Muscle layer of colon (tissue), 2 donors: ENCODE measurements around the gene KAZN.

Experiments
- H3K27ac ChIP-seq: one replicate; pipeline ENCODE4 v1.7.0; 2013; ENCODE audit warnings: low read depth, mild to moderate bottlenecking, low read length, moderate library complexity
- H3K27me3 ChIP-seq, 2 donors: one replicate each; pipeline ENCODE4 v1.7.0; 2013; ENCODE audit warnings: low read length in 2 of 2, mild to moderate bottlenecking in 2 of 2; ENCODE audit not compliant: insufficient read depth in 2 of 2, control insufficient read depth in 1 of 2
- H3K36me3 ChIP-seq: one replicate; pipeline ENCODE4 v1.7.0; 2013; ENCODE audit warnings: mild to moderate bottlenecking, low read length; ENCODE audit not compliant: insufficient read depth
- H3K4me1 ChIP-seq: one replicate; pipeline ENCODE4 v1.7.0; 2013; ENCODE audit warnings: mild to moderate bottlenecking, low read length; ENCODE audit not compliant: insufficient read depth
- H3K4me3 ChIP-seq, 2 donors: one replicate each; pipeline ENCODE4 v1.7.0; 2013; ENCODE audit warnings: low read length in 2 of 2, low read depth in 1 of 2, mild to moderate bottlenecking in 1 of 2, moderate library complexity in 1 of 2
- H3K9ac ChIP-seq: one replicate; pipeline ENCODE4 v1.7.0; 2013; ENCODE audit warnings: low read length
- H3K9me3 ChIP-seq: one replicate; pipeline ENCODE4 v1.7.0; 2013; ENCODE audit warnings: mild to moderate bottlenecking, low read length
- donor health status: abdominal sarcoma.
- donor health status: Adenocarcinoma of cecum.

Gene KAZN

GRCh38 chr1:14878951-14879350, 280.5 kb downstream of the KAZN start:
- Histone ChIP-seq H3K27me3 (peaks cover 0 to 4% of the 10 kb centered on the region in 2 donors), H3K9ac (no peak overlapping the region), H3K9me3 (no peaks in the 10 kb centered on the region), H3K36me3 (no peaks in the 10 kb centered on the region), H3K4me3 (no peak overlapping the region), H3K4me1 (no peaks in the 10 kb centered on the region), H3K27ac (no peak overlapping the region)

GRCh38 chr1:14880456-14881316, 282.2 kb downstream of the KAZN start:
- Histone ChIP-seq H3K9ac (no peak overlapping the region), H3K4me1 (no peaks in the 10 kb centered on the region), H3K9me3 (no peaks in the 10 kb centered on the region), H3K36me3 (no peaks in the 10 kb centered on the region), H3K4me3 (no peak overlapping the region), H3K27me3 (peaks cover 0 to 4% of the 10 kb centered on the region in 2 donors), H3K27ac (no peak overlapping the region)

GRCh38 chr1:14881775-14882672, 283.5 kb downstream of the KAZN start:
- Histone ChIP-seq H3K36me3 (no peaks in the 10 kb centered on the region), H3K27ac (no peak overlapping the region), H3K9me3 (no peaks in the 10 kb centered on the region), H3K9ac (no peak overlapping the region), H3K4me1 (no peaks in the 10 kb centered on the region), H3K4me3 (no peak overlapping the region), H3K27me3 (peaks cover 0 to 1% of the 10 kb centered on the region in 2 donors)

DNA sequence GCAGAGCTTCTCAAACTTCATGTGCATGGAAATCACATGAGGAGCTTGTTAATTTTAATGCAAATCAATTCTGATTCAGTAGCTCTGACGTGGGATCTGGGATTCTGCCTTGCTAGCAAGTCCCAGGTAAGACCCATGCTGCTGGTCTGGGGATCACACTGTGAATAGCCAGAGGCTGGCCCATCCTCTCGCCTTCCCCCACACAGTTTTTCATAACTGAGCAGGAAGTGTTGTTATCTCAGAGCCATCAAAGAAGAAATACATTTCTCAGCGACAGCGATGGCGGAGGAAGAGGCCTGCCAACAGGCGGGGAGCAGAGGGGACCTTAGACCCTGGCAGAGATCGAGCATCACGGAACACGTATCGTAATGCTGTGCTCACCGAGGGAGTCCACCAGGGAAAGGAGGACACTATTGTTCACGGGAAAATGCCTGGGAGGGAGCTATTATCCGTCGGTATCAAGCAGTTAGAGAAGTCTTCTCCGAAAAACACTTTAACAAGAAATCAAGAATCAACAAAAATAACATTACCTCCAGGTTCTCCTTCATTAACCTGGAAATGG, 286.2 kb downstream of the KAZN start:
- H3K9ac ChIP-seq, result no peak overlapping the region
- H3K27me3 ChIP-seq, result no peaks in the 10 kb centered on the region
- H3K9me3 ChIP-seq, result no peaks in the 10 kb centered on the region
- no peaks in the 10 kb centered on the region for H3K36me3 ChIP-seq
- H3K4me1 ChIP-seq, result no peaks in the 10 kb centered on the region
- H3K27ac ChIP-seq, result no peak overlapping the region
- no peak overlapping the region for H3K4me3 ChIP-seq

GRCh38 chr1:14887044-14887566, 288.6 kb downstream of the KAZN start:
- no peaks in the 10 kb centered on the region for H3K36me3 ChIP-seq
- no peaks in the 10 kb centered on the region for H3K4me1 ChIP-seq
- no peak overlapping the region for H3K9ac ChIP-seq
- H3K9me3 ChIP-seq, result no peaks in the 10 kb centered on the region
- H3K27me3 ChIP-seq, result no peaks in the 10 kb centered on the region
- no peak overlapping the region for H3K4me3 ChIP-seq
- no peak overlapping the region for H3K27ac ChIP-seq

- Histone ChIP-seq H3K27me3 (no peaks in the 10 kb centered on the region), H3K4me1 (no peaks in the 10 kb centered on the region), H3K4me3 (no peak overlapping the region), H3K27ac (no peak overlapping the region), H3K36me3 (no peaks in the 10 kb centered on the region), H3K9ac (no peak overlapping the region), H3K9me3 (no peaks in the 10 kb centered on the region)
These were observed 289.4 kb downstream of the KAZN start for GRCh38 chr1:14887764-14888350.

DNA sequence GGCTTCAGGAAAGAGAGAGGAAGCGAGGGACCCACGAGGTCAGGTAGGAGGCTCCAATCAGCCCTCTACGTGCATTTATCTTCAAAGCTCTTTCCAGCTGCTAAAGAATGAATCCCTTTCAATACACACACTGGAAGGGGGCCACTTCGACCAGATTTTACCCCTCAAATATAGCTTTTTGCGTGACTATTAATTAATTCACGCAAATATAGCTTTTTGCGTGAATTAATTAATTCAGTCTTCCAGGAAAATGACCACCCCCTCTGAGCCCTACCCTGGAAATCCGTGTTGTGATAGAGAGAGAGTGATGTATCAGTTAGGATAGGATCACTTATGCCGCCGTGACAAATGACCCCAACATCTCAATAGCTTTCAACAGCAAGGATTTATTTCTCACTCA, 289.9 kb downstream of the KAZN start:
- Histone ChIP-seq H3K4me1 (no peaks in the 10 kb centered on the region), H3K9ac (no peak overlapping the region), H3K36me3 (no peaks in the 10 kb centered on the region), H3K27ac (no peak overlapping the region), H3K27me3 (no peaks in the 10 kb centered on the region), H3K9me3 (no peaks in the 10 kb centered on the region), H3K4me3 (no peak overlapping the region)

- H3K9ac ChIP-seq, result no peak overlapping the region
- no peaks in the 10 kb centered on the region for H3K4me1 ChIP-seq
- no peaks in the 10 kb centered on the region for H3K36me3 ChIP-seq
- no peaks in the 10 kb centered on the region for H3K9me3 ChIP-seq
- no peak overlapping the region for H3K27ac ChIP-seq
- no peak overlapping the region for H3K4me3 ChIP-seq
- no peaks in the 10 kb centered on the region for H3K27me3 ChIP-seq
These were observed 291.4 kb downstream of the KAZN start for GRCh38 chr1:14889825-14890440.

GRCh38 chr1:14891991-14892390, 293.5 kb downstream of the KAZN start:
- H3K27ac ChIP-seq, result no peak overlapping the region
- H3K9me3 ChIP-seq, result no peaks in the 10 kb centered on the region
- no peaks in the 10 kb centered on the region for H3K4me1 ChIP-seq
- H3K4me3 ChIP-seq, result no peak overlapping the region
- no peaks in the 10 kb centered on the region for H3K27me3 ChIP-seq
- no peaks in the 10 kb centered on the region for H3K36me3 ChIP-seq
- no peak overlapping the region for H3K9ac ChIP-seq

GRCh38 chr1:14894811-14895560, 296.5 kb downstream of the KAZN start:
- no peaks in the 10 kb centered on the region for H3K9me3 ChIP-seq
- H3K36me3 ChIP-seq, result no peaks in the 10 kb centered on the region
- no peak overlapping the region for H3K9ac ChIP-seq
- H3K4me1 ChIP-seq, result no peaks in the 10 kb centered on the region
- no peaks in the 10 kb centered on the region for H3K27me3 ChIP-seq
- no peak overlapping the region for H3K27ac ChIP-seq
- no peak overlapping the region for H3K4me3 ChIP-seq
